ENCODE results near the gene ARHGAP31.
A peak's percentile ranks its signal among the peaks of the same experiment; 100 is the strongest.

- peak; percentile 48 to 67 for TF ChIP-seq POLR2A (IDR thresholded peaks at IDR 0.05)
- TF ChIP-seq CTCF (IDR thresholded peaks at IDR 0.05) = peak in 1 of 5 experiments; percentile 47
Measured at GRCh38 chr3:119322835-119323722, 28.9 kb downstream of the ARHGAP31 start.

Measured in tibial nerve (tissue), 3 donors.